Upper lobe of left lung (tissue), 6 donors: ENCODE data around the gene DNAJB8. TPM values are rescaled to one million over a fixed set of nuclear protein-coding genes. Genes with fewer than 3 reads are reported as not detected.

Experiments
- ATAC-seq, 2 donors: fragments of 200-7000 bp; cut with Tn5 transposase; one replicate each; pipeline ENCODE4 v1.9.1; 2022; ENCODE audit warnings: mild to moderate bottlenecking in 2 of 2, moderate library complexity in 2 of 2; ENCODE audit not compliant: low FRiP score in 2 of 2
- DNase-seq, 2 donors: peaks; one replicate each; pipeline ENCODE4 v3.0.0-alpha.2; 2019 to 2020
- H3K27ac ChIP-seq, 4 donors: fragments of 200-600 bp; sonication (generic); one replicate each; pipeline ENCODE4 v1.5.1; 2016 to 2019
- H3K27me3 ChIP-seq, 4 donors: fragments of 200-600 bp; sonication (generic); one replicate each; pipeline ENCODE4 v1.5.1; 2017 to 2019
- H3K36me3 ChIP-seq, 4 donors: fragments of 200-600 bp; sonication (generic); one replicate each; pipeline ENCODE4 v1.5.1; 2016 to 2019
- H3K4me1 ChIP-seq, 4 donors: fragments of 200-600 bp; sonication (generic); one replicate each; pipeline ENCODE4 v1.5.1; 2018 to 2019
- H3K4me3 ChIP-seq, 4 donors: fragments of 200-600 bp; sonication (generic); one replicate each; pipeline ENCODE4 v1.5.1; 2017 to 2019; ENCODE audit warnings: mild to moderate bottlenecking in 2 of 4, moderate library complexity in 1 of 4
- H3K9me3 ChIP-seq, 4 donors: fragments of 200-600 bp; sonication (generic); one replicate each; pipeline ENCODE4 v1.5.1; 2018 to 2019
- CTCF ChIP-seq, 6 experiments: fragments of 450-650 bp in 4 of 6; fragments of 200-600 bp in 2 of 6; sonication (generic) in 2 of 6; IDR thresholded peaks; one replicate each; pipeline ENCODE4 v1.5.1; 2016 to 2019; ENCODE audit warnings: antibody characterized with exemption in 6 of 6
- EP300 ChIP-seq, 4 donors: sonication (generic); formaldehyde crosslinking; IDR thresholded peaks; one replicate each; pipeline ENCODE4 v1.5.1; 2017; ENCODE audit warnings: antibody characterized with exemption in 4 of 4, control low read depth in 2 of 4
- POLR2A ChIP-seq, 4 donors: fragments of 450-650 bp; IDR thresholded peaks; one replicate each; pipeline ENCODE4 v1.5.1; 2016 to 2017; ENCODE audit warnings: antibody characterized with exemption in 4 of 4, mild to moderate bottlenecking in 2 of 4
- POLR2AphosphoS5 ChIP-seq, 2 donors: sonication (generic); formaldehyde crosslinking; IDR thresholded peaks; one replicate each; pipeline ENCODE4 v1.5.1; 2017; ENCODE audit warnings: antibody characterized with exemption in 2 of 2
- WGBS, 2 donors: methylation state at CpG; one replicate each; pipeline ENCODE4 v1.1.5; 2017 to 2018; 5-methylcytosine and 5-hydroxymethylcytosine counted together
- total RNA-seq, 6 donors: library from RNA; depleted of rRNA in 4 of 6; stranded (reverse); fragments of >200 nt in 4 of 6; gene quantifications; one replicate each; pipeline versions ENCODE4 v1.1.0 to v1.2.1, GENCODE V29; 2016 to 2021
- donor health status: DM: no; HTN: no; CAD: no; lungs with moderate emphysema.
- donor health status: DM: no; HTN: yes; CAD: no; lungs with severe emphysema.

DNAJB8 gene
- total RNA-seq, 6 donors from 2014 or later: not detected

GRCh38 chr3:128443771-128444170, 22.9 kb downstream of the DNAJB8 start:
- ATAC-seq: no peak
- no peaks in the 10 kb centered on the region for H3K4me1 ChIP-seq
- no peaks in the 10 kb centered on the region for H3K27me3 ChIP-seq
- H3K27ac ChIP-seq: no peak overlapping the region
- DNase-seq: no peak
- H3K36me3 ChIP-seq: no peaks in the 10 kb centered on the region
- no peak overlapping the region for H3K4me3 ChIP-seq
- TF ChIP-seq POLR2A (IDR thresholded peaks at IDR 0.05) (no peak), CTCF (IDR thresholded peaks at IDR 0.05) (no peak)
- WGBS, 2 donors: 66 to 70% methylated on average over 3 of the region's 3 CpGs
- no peaks in the 10 kb centered on the region for H3K9me3 ChIP-seq

- ATAC-seq: no peak
- Histone ChIP-seq H3K27me3 (no peaks in the 10 kb centered on the region), H3K9me3 (no peaks in the 10 kb centered on the region), H3K4me1 (no peaks in the 10 kb centered on the region), H3K27ac (no peak overlapping the region), H3K4me3 (no peak overlapping the region), H3K36me3 (no peaks in the 10 kb centered on the region)
- TF ChIP-seq POLR2AphosphoS5 (IDR thresholded peaks at IDR 0.05): no peak
- no peak for TF ChIP-seq CTCF (IDR thresholded peaks at IDR 0.05)
- TF ChIP-seq POLR2A (IDR thresholded peaks at IDR 0.05): no peak
- 89 to 91% methylated on average over 6 of the region's 6 CpGs for WGBS, 2 donors
- DNase-seq: no peak
These were observed 23.7 kb downstream of the DNAJB8 start for GRCh38 chr3:128442949-128443348.

- Histone ChIP-seq H3K4me1 (no peaks in the 10 kb centered on the region), H3K27ac (no peak overlapping the region), H3K36me3 (no peaks in the 10 kb centered on the region), H3K9me3 (no peaks in the 10 kb centered on the region), H3K4me3 (no peak overlapping the region), H3K27me3 (no peaks in the 10 kb centered on the region)
- WGBS, 2 donors: 87% methylated on average over 7 of the region's 7 CpGs; no CpG with 5 or more reads in 1 of the 2 donors
- TF ChIP-seq POLR2AphosphoS5 (IDR thresholded peaks at IDR 0.05) (no peak), CTCF (IDR thresholded peaks at IDR 0.05) (no peak), EP300 (IDR thresholded peaks at IDR 0.05) (no peak), POLR2A (IDR thresholded peaks at IDR 0.05) (no peak)
- ATAC-seq (no peak), DNase-seq (no peak)
These were observed 24.6 kb downstream of the DNAJB8 start for GRCh38 chr3:128442070-128442469.

- H3K4me1 ChIP-seq: no peaks in the 10 kb centered on the region
- DNase-seq (no peak), ATAC-seq (no peak)
- no peaks in the 10 kb centered on the region for H3K9me3 ChIP-seq
- no peak overlapping the region for H3K4me3 ChIP-seq
- no peaks in the 10 kb centered on the region for H3K27me3 ChIP-seq
- H3K27ac ChIP-seq: no peak overlapping the region
- 72 to 86% methylated on average over 2 to 3 of the region's 3 CpGs for WGBS, 2 donors
- no peaks in the 10 kb centered on the region for H3K36me3 ChIP-seq
- TF ChIP-seq POLR2A (IDR thresholded peaks at IDR 0.05): no peak
- no peak for TF ChIP-seq CTCF (IDR thresholded peaks at IDR 0.05)
- no peak for TF ChIP-seq EP300 (IDR thresholded peaks at IDR 0.05)
- TF ChIP-seq POLR2AphosphoS5 (IDR thresholded peaks at IDR 0.05): no peak
These were observed 27.5 kb downstream of the DNAJB8 start for GRCh38 chr3:128439226-128439625.

GRCh38 chr3:128438488-128439072, 28.1 kb downstream of the DNAJB8 start:
- peaks cover 0 to 1% (median 0%) of the 10 kb centered on the region in 4 donors for H3K27me3 ChIP-seq
- WGBS, 2 donors: 70 to 75% methylated on average over 1 to 6 of the region's 6 CpGs
- no peaks in the 10 kb centered on the region for H3K9me3 ChIP-seq
- ATAC-seq (no peak), DNase-seq (no peak)
- H3K4me1 ChIP-seq: no peaks in the 10 kb centered on the region
- no peak overlapping the region for H3K4me3 ChIP-seq
- TF ChIP-seq EP300 (IDR thresholded peaks at IDR 0.05) (no peak), POLR2AphosphoS5 (IDR thresholded peaks at IDR 0.05) (no peak), POLR2A (IDR thresholded peaks at IDR 0.05) (no peak), CTCF (IDR thresholded peaks at IDR 0.05) (no peak)
- H3K36me3 ChIP-seq: no peaks in the 10 kb centered on the region
- no peak overlapping the region for H3K27ac ChIP-seq
